Stimulated activated CD8-positive, alpha-beta memory T cell treated with anti-CD3 and anti-CD28 coated beads, Interleukin-2, amount 100 ng/mL, for 48 hours (primary cell): ENCODE results near the gene TCF4.

Source experiments
- DNase-seq, 2 donors: peaks; one replicate each; pipeline ENCODE4 v3.0.0-alpha.2; 2020; ENCODE audit warnings: low read depth in 2 of 2

TCF4 gene

GRCh38 chr18:55585920-55586561 is 2.0 kb downstream of the TCF4 start:
- DNase-seq = no peak

- no peak for DNase-seq
These were observed 2.7 kb downstream of the TCF4 start for GRCh38 chr18:55585065-55585919.

GRCh38 chr18:55584201-55584600 is 3.8 kb downstream of the TCF4 start:
- DNase-seq = no peak

- DNase-seq = no peak
These were observed 5.7 kb downstream of the TCF4 start for GRCh38 chr18:55582325-55582724.

- no peak for DNase-seq
These were observed 8.3 kb downstream of the TCF4 start for GRCh38 chr18:55579501-55580270.

GRCh38 chr18:55577812-55578539 is 10.0 kb downstream of the TCF4 start:
- no peak for DNase-seq

- DNase-seq = no peak
These were observed 12.0 kb downstream of the TCF4 start for GRCh38 chr18:55576001-55576400.

- DNase-seq = no peak
These were observed 12.9 kb downstream of the TCF4 start for GRCh38 chr18:55575066-55575465.

- DNase-seq = no peak
These were observed 14.6 kb downstream of the TCF4 start for GRCh38 chr18:55573386-55573785.

GRCh38 chr18:55570966-55571365 is 17.0 kb downstream of the TCF4 start:
- no peak for DNase-seq

- DNase-seq = no peak
These were observed 21.5 kb downstream of the TCF4 start for GRCh38 chr18:55566456-55566935.

GRCh38 chr18:55559739-55560138 is 28.3 kb downstream of the TCF4 start:
- no peak for DNase-seq

GRCh38 chr18:55557211-55557610 is 30.8 kb downstream of the TCF4 start:
- no peak for DNase-seq

GRCh38 chr18:55555395-55556027 is 32.5 kb downstream of the TCF4 start:
- DNase-seq = no peak

- DNase-seq = no peak
These were observed 35.3 kb downstream of the TCF4 start for GRCh38 chr18:55552526-55553189.

- DNase-seq = no peak
These were observed 36.8 kb downstream of the TCF4 start for GRCh38 chr18:55551227-55551626.

- no peak for DNase-seq
These were observed 37.5 kb downstream of the TCF4 start for GRCh38 chr18:55550471-55550870.

- no peak for DNase-seq
These were observed 38.4 kb downstream of the TCF4 start for GRCh38 chr18:55549474-55550104.

- DNase-seq = no peak
These were observed 40.3 kb downstream of the TCF4 start for GRCh38 chr18:55547705-55548056.
